Neural cell (in vitro differentiated cells): ENCODE results near the gene SLC12A5. TPM values are rescaled to one million over a fixed set of nuclear protein-coding genes. Genes with fewer than 3 reads are reported as not detected.

Experiments used
- H2AFZ ChIP-seq: fragments of 200-600, 300-800 bp; sonication (generic), shearing (Covaris generic); 2 replicates; pipeline ENCODE4 v1.6.0; 2014; ENCODE audit warnings: low read depth, mild to moderate bottlenecking, antibody characterized with exemption, low read length, moderate library complexity
- H3F3A ChIP-seq: fragments of 200-600 bp; shearing (Covaris generic); 2 replicates; pipeline ENCODE4 v1.6.1; 2016; ENCODE audit warnings: mild to moderate bottlenecking, moderate library complexity, mixed read lengths, antibody characterized with exemption, low read length; ENCODE audit not compliant: insufficient read depth, poor library complexity, severe bottlenecking
- H3K27ac ChIP-seq: fragments of 200-600, 300-800 bp; sonication (generic), shearing (Covaris generic); 2 replicates; pipeline ENCODE4 v1.5.1; 2014; ENCODE audit warnings: mild to moderate bottlenecking, low read length, moderate library complexity
- H3K27me3 ChIP-seq: fragments of 300-800, 200-600 bp; sonication (generic), shearing (Covaris generic); 2 replicates; pipeline ENCODE4 v1.6.0; 2014; ENCODE audit warnings: mild to moderate bottlenecking, low read depth, low read length, moderate library complexity; ENCODE audit not compliant: insufficient read depth
- H3K36me3 ChIP-seq: fragments of 300-800, 200-600 bp; sonication (generic), shearing (Covaris generic); 2 replicates; pipeline ENCODE4 v1.5.1; 2014; ENCODE audit warnings: mild to moderate bottlenecking, antibody characterized with exemption, low read length, moderate library complexity; ENCODE audit not compliant: insufficient read depth
- H3K4me2 ChIP-seq: fragments of 300-800, 200-600 bp; sonication (generic), shearing (Covaris generic); 2 replicates; pipeline ENCODE4 v1.6.0; 2014; ENCODE audit warnings: mild to moderate bottlenecking, low read length
- H3K4me3 ChIP-seq: fragments of 300-800, 200-600 bp; sonication (generic), shearing (Covaris generic); 2 replicates; pipeline ENCODE4 v1.5.1; 2014; ENCODE audit warnings: mild to moderate bottlenecking, low read length, moderate library complexity
- H3K79me2 ChIP-seq: fragments of 200-600 bp; shearing (Covaris generic); replicated peaks from 2 replicates; pipeline ENCODE4 v1.6.0; 2014; ENCODE audit warnings: mild to moderate bottlenecking, low read length, moderate library complexity; ENCODE audit not compliant: insufficient read depth
- H3K9ac ChIP-seq: fragments of 300-800, 200-600 bp; sonication (generic), shearing (Covaris generic); 2 replicates; pipeline ENCODE4 v1.6.1; 2016; ENCODE audit warnings: mild to moderate bottlenecking, low read length, mixed read lengths
- H3K9me2 ChIP-seq: fragments of 200-600 bp; shearing (Covaris generic); 2 replicates; pipeline ENCODE4 v1.6.1; 2016; ENCODE audit warnings: mild to moderate bottlenecking, low read length, mixed read lengths; ENCODE audit not compliant: insufficient read depth
- H3K9me3 ChIP-seq: fragments of 200-600, 300-800 bp; sonication (generic), shearing (Covaris generic); 2 replicates; pipeline ENCODE4 v1.6.1; 2016; ENCODE audit warnings: mild to moderate bottlenecking, mixed run types, low read length, moderate library complexity, mixed read lengths
- H4K20me1 ChIP-seq: fragments of 200-600 bp; shearing (Covaris generic); 2 replicates; pipeline ENCODE4 v1.6.1; 2016; ENCODE audit warnings: mild to moderate bottlenecking, mixed run types; ENCODE audit not compliant: insufficient read depth
- EP300 ChIP-seq: fragments of 450-650 bp; conservative IDR thresholded peaks from 2 replicates; pipeline ENCODE4 v1.6.1; 2014; ENCODE audit warnings: antibody characterized with exemption, mild to moderate bottlenecking, moderate library complexity; ENCODE audit not compliant: poor library complexity, severe bottlenecking
- MXI1 ChIP-seq: fragments of 450-650 bp; conservative IDR thresholded peaks from 2 replicates; pipeline ENCODE4 v1.6.1; 2014; ENCODE audit warnings: antibody characterized with exemption, mild to moderate bottlenecking; ENCODE audit not compliant: poor library complexity, severe bottlenecking
- RAD21 ChIP-seq: fragments of 450-650 bp; conservative IDR thresholded peaks from 2 replicates; pipeline ENCODE4 v1.6.1; 2014; ENCODE audit warnings: antibody characterized with exemption, mild to moderate bottlenecking, moderate library complexity
- REST ChIP-seq: IDR thresholded peaks from 2 replicates; pipeline ENCODE4 v1.6.1; 2012; ENCODE audit warnings: borderline replicate concordance
- SMC3 ChIP-seq: fragments of 450-650 bp; conservative IDR thresholded peaks from 2 replicates; pipeline ENCODE4 v1.6.1; 2014; ENCODE audit warnings: antibody characterized with exemption, mild to moderate bottlenecking, moderate library complexity; ENCODE audit not compliant: poor library complexity
- TAF1 ChIP-seq: IDR thresholded peaks from 2 replicates; pipeline ENCODE4 v1.6.1; 2012; ENCODE audit warnings: low read depth
- polyA plus RNA-seq: library from polyadenylated mRNA; depleted of rRNA; stranded (reverse); fragments of >200 nt; gene quantifications from 2 replicates; pipeline ENCODE4 v1.2.3, GENCODE V29; 2014
- TF ChIP-seq, protein P1 (sequence below): fragments of 450-650 bp; IDR thresholded peaks from 2 replicates; pipeline ENCODE4 v1.5.1; 2014; ENCODE audit warnings: antibody characterized with exemption, mild to moderate bottlenecking, moderate library complexity; ENCODE audit not compliant: poor library complexity, severe bottlenecking

Gene SLC12A5
- polyA plus RNA-seq, 1 donor from 2014 or later = 53.1 TPM

DNA sequence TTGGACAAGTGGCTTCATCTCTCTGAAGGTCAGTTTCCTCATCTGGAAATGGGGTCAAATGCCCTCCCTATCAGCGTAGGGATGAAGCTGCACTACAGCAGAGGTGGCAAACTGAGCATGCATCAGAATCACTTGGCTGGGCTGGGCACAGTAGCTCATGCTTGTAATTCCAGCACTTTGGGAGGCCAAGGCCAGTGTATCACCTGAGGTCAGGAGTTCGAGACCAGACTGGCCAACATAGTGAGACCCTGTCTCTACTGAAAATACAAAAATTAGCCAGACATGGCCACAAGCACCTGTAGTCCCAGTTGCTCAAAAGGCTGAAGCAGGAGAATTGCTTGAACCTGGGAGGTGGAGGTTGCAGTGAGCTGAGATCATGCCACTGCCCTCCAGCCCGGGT, 27.0 kb upstream of the SLC12A5 start:
- Histone ChIP-seq H3K9me2 (no peaks in the 10 kb centered on the region), H3K79me2 (no peaks in the 10 kb centered on the region), H3K36me3 (no peaks in the 10 kb centered on the region), H3K9me3 (no peaks in the 10 kb centered on the region), H4K20me1 (no peaks in the 10 kb centered on the region), H2AFZ (no peak overlapping the region), H3K4me2 (no peak overlapping the region), H3K27ac (no peak overlapping the region), H3K4me3 (no peak overlapping the region), H3K27me3 (no peaks in the 10 kb centered on the region), H3K9ac (no peak overlapping the region), H3F3A (no peaks in the 10 kb centered on the region)
- no peak for TF ChIP-seq RAD21
- TF ChIP-seq MXI1 = no peak

DNA sequence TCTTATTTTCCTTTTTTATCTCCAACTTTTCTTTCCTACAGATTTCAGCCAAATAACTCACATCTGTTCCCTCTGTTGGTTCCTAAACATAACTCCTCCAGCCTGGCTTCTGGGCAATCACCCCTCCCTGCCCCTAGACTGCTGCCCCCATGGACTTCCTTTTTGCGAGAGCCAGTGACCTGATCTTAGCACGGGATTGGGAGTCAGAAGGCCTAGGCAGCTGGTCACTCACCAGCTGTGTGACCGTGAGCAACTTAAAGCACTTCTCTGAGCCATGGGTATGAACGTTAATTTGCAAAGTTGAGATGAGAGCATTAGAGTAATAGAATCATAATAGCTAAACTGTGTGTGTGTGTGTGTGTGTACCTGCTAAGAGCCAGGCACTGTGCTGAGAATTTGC, 24.8 kb upstream of the SLC12A5 start:
- no peaks in the 10 kb centered on the region for H4K20me1 ChIP-seq
- H3K9me2 ChIP-seq = no peaks in the 10 kb centered on the region
- no peak for TF ChIP-seq RAD21
- TF ChIP-seq SMC3 = no peak
- no peak for TF ChIP-seq MXI1
- TF ChIP-seq EP300 = no peak
- no peak overlapping the region for H3K9ac ChIP-seq
- H3K27ac ChIP-seq = no peak overlapping the region
- H3K36me3 ChIP-seq = no peaks in the 10 kb centered on the region
- no peaks in the 10 kb centered on the region for H3K27me3 ChIP-seq
- H3K4me3 ChIP-seq = no peak overlapping the region
- H3K4me2 ChIP-seq = no peak overlapping the region
- H3K79me2 ChIP-seq = no peaks in the 10 kb centered on the region
- H3K9me3 ChIP-seq = no peaks in the 10 kb centered on the region
- no peaks in the 10 kb centered on the region for H3F3A ChIP-seq
- no peak overlapping the region for H2AFZ ChIP-seq

DNA sequence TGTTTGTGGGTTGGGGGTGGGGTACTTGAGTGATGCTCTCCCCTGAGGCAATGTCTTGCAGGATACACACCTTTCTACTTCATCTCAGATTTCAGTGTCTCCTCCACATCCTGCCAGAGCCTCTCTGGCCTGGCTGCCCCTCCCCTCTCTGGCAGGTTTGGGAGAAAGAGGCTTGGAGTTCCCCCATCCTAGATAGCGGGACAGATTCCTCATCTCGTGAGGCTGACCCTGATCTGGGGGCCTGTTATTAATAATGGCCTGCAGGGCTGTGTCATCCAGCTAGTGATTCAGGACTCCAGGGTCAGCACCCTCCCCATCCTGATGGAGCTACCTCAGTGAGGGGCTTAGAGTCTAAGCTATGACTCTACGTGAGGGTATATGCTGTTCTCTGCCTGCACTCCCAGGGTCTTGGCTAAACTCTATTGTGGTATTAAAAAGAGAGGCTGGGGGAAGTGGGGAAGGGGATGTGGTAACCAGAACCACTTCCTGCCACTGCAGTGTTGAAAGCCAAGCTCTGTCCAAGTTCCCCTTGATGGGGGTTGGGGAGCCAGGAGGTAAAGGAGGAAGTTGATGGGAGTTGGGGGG, 24.0 kb upstream of the SLC12A5 start:
- Histone ChIP-seq H3K9me2 (no peaks in the 10 kb centered on the region), H3K36me3 (no peaks in the 10 kb centered on the region), H3F3A (no peaks in the 10 kb centered on the region), H3K4me3 (no peak overlapping the region), H3K79me2 (no peaks in the 10 kb centered on the region), H3K27me3 (no peaks in the 10 kb centered on the region), H4K20me1 (no peaks in the 10 kb centered on the region), H3K4me2 (no peak overlapping the region), H3K9ac (no peak overlapping the region), H2AFZ (no peak overlapping the region), H3K27ac (no peak overlapping the region), H3K9me3 (no peaks in the 10 kb centered on the region)
- TF ChIP-seq EP300 (no peak), REST (no peak), MXI1 (no peak), TAF1 (no peak)
- TF ChIP-seq, protein P1, sequence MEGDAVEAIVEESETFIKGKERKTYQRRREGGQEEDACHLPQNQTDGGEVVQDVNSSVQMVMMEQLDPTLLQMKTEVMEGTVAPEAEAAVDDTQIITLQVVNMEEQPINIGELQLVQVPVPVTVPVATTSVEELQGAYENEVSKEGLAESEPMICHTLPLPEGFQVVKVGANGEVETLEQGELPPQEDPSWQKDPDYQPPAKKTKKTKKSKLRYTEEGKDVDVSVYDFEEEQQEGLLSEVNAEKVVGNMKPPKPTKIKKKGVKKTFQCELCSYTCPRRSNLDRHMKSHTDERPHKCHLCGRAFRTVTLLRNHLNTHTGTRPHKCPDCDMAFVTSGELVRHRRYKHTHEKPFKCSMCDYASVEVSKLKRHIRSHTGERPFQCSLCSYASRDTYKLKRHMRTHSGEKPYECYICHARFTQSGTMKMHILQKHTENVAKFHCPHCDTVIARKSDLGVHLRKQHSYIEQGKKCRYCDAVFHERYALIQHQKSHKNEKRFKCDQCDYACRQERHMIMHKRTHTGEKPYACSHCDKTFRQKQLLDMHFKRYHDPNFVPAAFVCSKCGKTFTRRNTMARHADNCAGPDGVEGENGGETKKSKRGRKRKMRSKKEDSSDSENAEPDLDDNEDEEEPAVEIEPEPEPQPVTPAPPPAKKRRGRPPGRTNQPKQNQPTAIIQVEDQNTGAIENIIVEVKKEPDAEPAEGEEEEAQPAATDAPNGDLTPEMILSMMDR = no peak
